Thyroid gland (tissue), 4 donors: Measurements from ENCODE around the gene RASSF6.

Source experiments
- CTCF ChIP-seq, 6 experiments: fragments of 200-600 bp in 3 of 6; fragments of 450-650 bp in 3 of 6; sonication (generic) in 3 of 6; IDR thresholded peaks; one replicate each; pipeline ENCODE4 v1.5.1; 2016 to 2019; ENCODE audit warnings: antibody characterized with exemption in 6 of 6, mild to moderate bottlenecking in 2 of 6, inconsistent platforms in 1 of 6, moderate library complexity in 1 of 6
- POLR2A ChIP-seq, 2 donors: fragments of 450-650 bp; IDR thresholded peaks; one replicate each; pipeline ENCODE4 v1.6.1; 2017; ENCODE audit warnings: antibody characterized with exemption in 2 of 2, mild to moderate bottlenecking in 2 of 2, moderate library complexity in 1 of 2

DNA sequence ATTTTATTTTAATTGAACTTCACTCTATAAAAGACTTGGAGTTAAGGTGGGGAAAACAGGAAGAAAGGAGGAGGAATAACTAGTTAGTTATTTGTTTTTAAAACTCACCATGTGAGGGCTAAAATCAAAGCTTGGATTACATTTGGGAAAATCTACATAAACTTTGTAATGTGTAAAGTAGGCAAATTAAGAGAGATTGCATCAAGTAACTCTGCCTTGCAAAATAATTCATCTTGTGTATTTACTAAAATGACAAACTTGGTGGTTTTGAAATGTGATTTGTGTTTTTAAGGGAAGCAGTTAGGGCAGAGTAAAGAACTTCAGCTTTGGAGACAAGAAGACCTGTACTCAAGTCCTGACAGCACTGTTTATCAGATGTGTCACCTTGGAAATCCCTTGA, 43.3 kb upstream of the RASSF6 start:
- TF ChIP-seq CTCF (IDR thresholded peaks at IDR 0.05): no peak
- TF ChIP-seq POLR2A (IDR thresholded peaks at IDR 0.05): no peak
